ENCODE data around the gene MYBBP1A. TPM values are rescaled to one million over a fixed set of nuclear protein-coding genes. Genes with fewer than 3 reads are reported as not detected.

Gene MYBBP1A
- total RNA-seq, 1 experiment from 2014 or later, result 123 TPM

DNA sequence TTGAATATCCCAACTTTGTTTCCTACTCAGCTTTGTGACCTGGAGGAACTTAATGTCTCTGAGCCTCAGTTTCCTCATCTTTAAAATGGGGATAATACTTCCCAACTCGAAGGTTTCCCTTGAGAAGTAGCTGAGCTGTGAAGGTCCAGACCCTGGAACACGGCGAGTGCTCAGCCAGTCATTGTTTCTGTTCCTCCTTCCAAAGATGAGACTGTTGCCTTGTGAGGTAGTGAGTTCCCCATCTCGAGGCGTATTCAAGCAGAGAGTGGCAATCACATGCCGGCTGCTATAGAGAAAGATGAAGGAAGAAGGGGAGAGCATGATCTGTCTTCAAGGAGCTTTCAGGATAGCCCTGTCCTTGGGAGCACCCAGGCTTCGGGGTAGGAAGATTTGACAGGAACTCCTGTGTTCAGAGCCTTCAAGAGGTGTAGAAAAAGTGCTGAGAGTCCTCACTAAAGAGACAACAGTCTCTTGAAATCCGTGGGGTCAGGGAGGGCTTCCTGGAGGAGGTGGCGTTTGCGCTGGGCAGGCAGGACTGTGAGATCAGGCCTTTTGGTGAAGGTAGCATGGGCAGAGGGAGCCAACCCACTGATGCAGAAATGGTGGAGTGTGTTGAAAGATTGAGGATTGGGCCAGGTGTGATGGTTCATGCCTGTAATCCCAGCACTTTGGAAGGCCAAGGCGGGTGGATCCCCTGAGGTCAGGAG, 29.3 kb downstream of the MYBBP1A start:
- H3K9me3 Mint-ChIP-seq (ENCODE audit: unreplicated experiment), result no peaks in the 10 kb centered on the region
- peaks cover 31% of the 10 kb centered on the region for H3K27me3 Mint-ChIP-seq (ENCODE audit: insufficient read depth, unreplicated experiment)
- H3K4me3 Mint-ChIP-seq (ENCODE audit: unreplicated experiment), result no peak overlapping the region
- TF ChIP-seq, protein P1, sequence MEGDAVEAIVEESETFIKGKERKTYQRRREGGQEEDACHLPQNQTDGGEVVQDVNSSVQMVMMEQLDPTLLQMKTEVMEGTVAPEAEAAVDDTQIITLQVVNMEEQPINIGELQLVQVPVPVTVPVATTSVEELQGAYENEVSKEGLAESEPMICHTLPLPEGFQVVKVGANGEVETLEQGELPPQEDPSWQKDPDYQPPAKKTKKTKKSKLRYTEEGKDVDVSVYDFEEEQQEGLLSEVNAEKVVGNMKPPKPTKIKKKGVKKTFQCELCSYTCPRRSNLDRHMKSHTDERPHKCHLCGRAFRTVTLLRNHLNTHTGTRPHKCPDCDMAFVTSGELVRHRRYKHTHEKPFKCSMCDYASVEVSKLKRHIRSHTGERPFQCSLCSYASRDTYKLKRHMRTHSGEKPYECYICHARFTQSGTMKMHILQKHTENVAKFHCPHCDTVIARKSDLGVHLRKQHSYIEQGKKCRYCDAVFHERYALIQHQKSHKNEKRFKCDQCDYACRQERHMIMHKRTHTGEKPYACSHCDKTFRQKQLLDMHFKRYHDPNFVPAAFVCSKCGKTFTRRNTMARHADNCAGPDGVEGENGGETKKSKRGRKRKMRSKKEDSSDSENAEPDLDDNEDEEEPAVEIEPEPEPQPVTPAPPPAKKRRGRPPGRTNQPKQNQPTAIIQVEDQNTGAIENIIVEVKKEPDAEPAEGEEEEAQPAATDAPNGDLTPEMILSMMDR (IDR thresholded peaks at IDR 0.05; ENCODE audit: unreplicated experiment), result no peak
- no peak overlapping the region for H3K27ac Mint-ChIP-seq (ENCODE audit: low read depth, unreplicated experiment)
- ChIA-PET CTCF (no interaction called here), POLR2A (interaction anchor here (1.7 kb wide), 1 partner anchor 11 kb away, joined by 7 read pairs; no protein-coding TSS in a partner anchor)
- intact Hi-C loops (cut with micrococcal nuclease), result no loop called here
- DNase-seq (ENCODE audit: unreplicated experiment), result no peak
- peaks cover 11% of the 10 kb centered on the region for H3K36me3 Mint-ChIP-seq (ENCODE audit: insufficient read depth, unreplicated experiment)
- BruUV-seq (replicated peaks), result no TSS peak
- H3K4me1 Mint-ChIP-seq (ENCODE audit: insufficient read depth, unreplicated experiment), result peaks cover 6% of the 10 kb centered on the region

DNA sequence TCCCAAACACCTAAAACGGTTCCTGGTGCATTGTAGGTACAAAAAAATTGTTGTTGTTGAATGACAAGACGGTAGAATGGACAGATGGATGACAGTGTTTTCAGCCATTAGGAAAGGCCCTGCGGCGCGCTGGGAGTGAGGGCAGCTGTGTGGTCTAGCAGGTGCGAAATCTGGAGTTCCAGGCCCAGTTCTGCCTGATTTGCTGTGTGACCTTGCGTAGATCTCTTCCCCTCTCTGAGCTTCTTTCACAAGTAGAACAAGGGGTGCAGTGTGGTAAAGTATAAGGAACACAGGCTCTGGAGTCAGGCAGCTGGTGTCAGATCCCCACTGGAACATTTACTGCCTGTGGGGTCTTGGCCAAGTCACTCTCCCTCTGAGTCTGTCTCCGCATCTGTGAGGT, 31.2 kb downstream of the MYBBP1A start:
- ChIA-PET POLR2A (no interaction called here), CTCF (interaction anchor here (0.6 kb wide), 1 partner anchor 165 kb away, joined by 3 read pairs; no protein-coding TSS in a partner anchor)
- H3K4me3 Mint-ChIP-seq (ENCODE audit: unreplicated experiment), result no peak overlapping the region
- no TSS peak for BruUV-seq (replicated peaks)
- intact Hi-C loops (cut with micrococcal nuclease), result loop anchor here (5.0 kb wide), 2 partner anchors 102 to 317 kb away; no protein-coding TSS in a partner anchor
- TF ChIP-seq, protein P1 (IDR thresholded peaks at IDR 0.05; ENCODE audit: unreplicated experiment), result no peak
- peaks cover 12% of the 10 kb centered on the region for H3K4me1 Mint-ChIP-seq (ENCODE audit: insufficient read depth, unreplicated experiment)
- no peak overlapping the region for H3K27ac Mint-ChIP-seq (ENCODE audit: low read depth, unreplicated experiment)
- H3K9me3 Mint-ChIP-seq (ENCODE audit: unreplicated experiment), result no peaks in the 10 kb centered on the region
- no peaks in the 10 kb centered on the region for H3K36me3 Mint-ChIP-seq (ENCODE audit: insufficient read depth, unreplicated experiment)
- peaks cover 15% of the 10 kb centered on the region for H3K27me3 Mint-ChIP-seq (ENCODE audit: insufficient read depth, unreplicated experiment)
- DNase-seq (ENCODE audit: unreplicated experiment), result no peak

- TF ChIP-seq, protein P1 (IDR thresholded peaks at IDR 0.05; ENCODE audit: unreplicated experiment), result no peak
- H3K4me1 Mint-ChIP-seq (ENCODE audit: insufficient read depth, unreplicated experiment), result peaks cover 12% of the 10 kb centered on the region
- ChIA-PET POLR2A (no interaction called here), CTCF (no interaction called here)
- BruUV-seq (replicated peaks), result no TSS peak
- DNase-seq (ENCODE audit: unreplicated experiment), result no peak
- H3K27me3 Mint-ChIP-seq (ENCODE audit: insufficient read depth, unreplicated experiment), result peaks cover 12% of the 10 kb centered on the region
- H3K36me3 Mint-ChIP-seq (ENCODE audit: insufficient read depth, unreplicated experiment), result no peaks in the 10 kb centered on the region
- H3K4me3 Mint-ChIP-seq (ENCODE audit: unreplicated experiment), result no peak overlapping the region
- peaks cover 5% of the 10 kb centered on the region for H3K9me3 Mint-ChIP-seq (ENCODE audit: unreplicated experiment)
- intact Hi-C loops (cut with micrococcal nuclease), result loop anchor here (5.0 kb wide), 2 partner anchors 100 to 315 kb away; no protein-coding TSS in a partner anchor
- H3K27ac Mint-ChIP-seq (ENCODE audit: low read depth, unreplicated experiment), result no peak overlapping the region
Measured at GRCh38 chr17:4522661-4523060, 32.5 kb downstream of the MYBBP1A start.

- H3K36me3 Mint-ChIP-seq (ENCODE audit: insufficient read depth, unreplicated experiment), result no peaks in the 10 kb centered on the region
- H3K4me3 Mint-ChIP-seq (ENCODE audit: unreplicated experiment), result no peak overlapping the region
- peak overlapping the region; percentile 69 for H3K27ac Mint-ChIP-seq (ENCODE audit: low read depth, unreplicated experiment)
- no TSS peak for BruUV-seq (replicated peaks)
- TF ChIP-seq, protein P1 (IDR thresholded peaks at IDR 0.05; ENCODE audit: unreplicated experiment), result no peak
- H3K9me3 Mint-ChIP-seq (ENCODE audit: unreplicated experiment), result peaks cover 8% of the 10 kb centered on the region
- no peaks in the 10 kb centered on the region for H3K27me3 Mint-ChIP-seq (ENCODE audit: insufficient read depth, unreplicated experiment)
- DNase-seq (ENCODE audit: unreplicated experiment), result peak; percentile 73
- ChIA-PET CTCF (interaction anchor here (0.5 to 1.3 kb wide), 4 partner anchors 9 to 466 kb away, joined by 3 to 8 read pairs (median 3); partner anchors contain the start of gene CAMTA2), POLR2A (interaction anchor here (0.5 to 1.5 kb wide), 10 partner anchors 16 to 377 kb away, joined by 3 to 5 read pairs (median 3); partner anchors contain the start of gene MYBBP1A)
- peaks cover 12% of the 10 kb centered on the region for H3K4me1 Mint-ChIP-seq (ENCODE audit: insufficient read depth, unreplicated experiment)
- intact Hi-C loops (cut with micrococcal nuclease), result loop anchor here (5.0 kb wide), 2 partner anchors 99 to 314 kb away; no protein-coding TSS in a partner anchor
Measured at GRCh38 chr17:4520894-4521600, 34.1 kb downstream of the MYBBP1A start.

All from MCF 10A (cell line).